Retinal pigment epithelial cell (primary cell): ENCODE data around the gene UNC13B.

ENCODE experiments used
- DNase-seq: peaks from one replicate; pipeline ENCODE4 v3.0.0-alpha.2; 2010; ENCODE audit warnings: low read depth
- H3K4me3 ChIP-seq: 2 replicates; pipeline ENCODE4 v1.5.1; 2011; ENCODE audit warnings: mild to moderate bottlenecking, low read length, control low read depth, moderate library complexity
- TF ChIP-seq, protein P1 (sequence below): conservative IDR thresholded peaks from 2 replicates; pipeline ENCODE4 v1.5.1; 2011; ENCODE audit warnings: low read depth, low read length, control low read depth, inconsistent platforms

The UNC13B gene

GRCh38 chr9:35380039-35380438 is 218.2 kb downstream of the UNC13B start:
- TF ChIP-seq, protein P1, sequence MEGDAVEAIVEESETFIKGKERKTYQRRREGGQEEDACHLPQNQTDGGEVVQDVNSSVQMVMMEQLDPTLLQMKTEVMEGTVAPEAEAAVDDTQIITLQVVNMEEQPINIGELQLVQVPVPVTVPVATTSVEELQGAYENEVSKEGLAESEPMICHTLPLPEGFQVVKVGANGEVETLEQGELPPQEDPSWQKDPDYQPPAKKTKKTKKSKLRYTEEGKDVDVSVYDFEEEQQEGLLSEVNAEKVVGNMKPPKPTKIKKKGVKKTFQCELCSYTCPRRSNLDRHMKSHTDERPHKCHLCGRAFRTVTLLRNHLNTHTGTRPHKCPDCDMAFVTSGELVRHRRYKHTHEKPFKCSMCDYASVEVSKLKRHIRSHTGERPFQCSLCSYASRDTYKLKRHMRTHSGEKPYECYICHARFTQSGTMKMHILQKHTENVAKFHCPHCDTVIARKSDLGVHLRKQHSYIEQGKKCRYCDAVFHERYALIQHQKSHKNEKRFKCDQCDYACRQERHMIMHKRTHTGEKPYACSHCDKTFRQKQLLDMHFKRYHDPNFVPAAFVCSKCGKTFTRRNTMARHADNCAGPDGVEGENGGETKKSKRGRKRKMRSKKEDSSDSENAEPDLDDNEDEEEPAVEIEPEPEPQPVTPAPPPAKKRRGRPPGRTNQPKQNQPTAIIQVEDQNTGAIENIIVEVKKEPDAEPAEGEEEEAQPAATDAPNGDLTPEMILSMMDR = no peak
- no peak for DNase-seq
- H3K4me3 ChIP-seq = no peak overlapping the region

GRCh38 chr9:35380619-35381018 is 218.8 kb downstream of the UNC13B start:
- TF ChIP-seq, protein P1 = no peak
- no peak for DNase-seq

DNA sequence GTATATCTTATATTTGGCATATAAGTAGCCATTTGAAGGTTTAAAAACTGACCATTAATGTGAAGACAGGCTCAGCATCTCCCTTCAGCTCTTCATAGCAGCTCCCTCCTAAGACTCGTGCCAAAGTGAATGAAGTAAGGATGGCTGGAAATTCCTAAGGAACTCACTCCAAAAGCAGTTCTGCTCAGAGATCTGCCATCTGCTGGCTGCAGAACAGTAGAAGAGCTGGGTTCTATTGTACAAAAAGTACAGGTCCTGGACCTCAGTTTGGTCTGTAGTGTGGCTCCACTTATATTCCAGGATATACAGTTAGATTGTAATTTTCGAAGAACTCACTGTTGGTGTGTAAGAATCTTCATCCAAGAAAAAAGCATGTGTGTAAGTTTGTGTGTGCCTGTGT is 223.2 kb downstream of the UNC13B start:
- no peak for DNase-seq
- TF ChIP-seq, protein P1 = peak; percentile 44
- H3K4me3 ChIP-seq = no peak overlapping the region

More at GRCh38 chr9:35380619-35381018, 218.8 kb downstream of the UNC13B start:
- no peak overlapping the region for H3K4me3 ChIP-seq

GRCh38 chr9:35395076-35395705 is 233.4 kb downstream of the UNC13B start:
- H3K4me3 ChIP-seq = no peak overlapping the region
- TF ChIP-seq, protein P1 = no peak
- no peak for DNase-seq

- DNase-seq = no peak
- TF ChIP-seq, protein P1 = no peak
- no peak overlapping the region for H3K4me3 ChIP-seq
Measured at GRCh38 chr9:35395706-35396101, 233.9 kb downstream of the UNC13B start.

- no peak for DNase-seq
- no peak overlapping the region for H3K4me3 ChIP-seq
- TF ChIP-seq, protein P1 = no peak
Measured at GRCh38 chr9:35396560-35397215, 234.9 kb downstream of the UNC13B start.

DNA sequence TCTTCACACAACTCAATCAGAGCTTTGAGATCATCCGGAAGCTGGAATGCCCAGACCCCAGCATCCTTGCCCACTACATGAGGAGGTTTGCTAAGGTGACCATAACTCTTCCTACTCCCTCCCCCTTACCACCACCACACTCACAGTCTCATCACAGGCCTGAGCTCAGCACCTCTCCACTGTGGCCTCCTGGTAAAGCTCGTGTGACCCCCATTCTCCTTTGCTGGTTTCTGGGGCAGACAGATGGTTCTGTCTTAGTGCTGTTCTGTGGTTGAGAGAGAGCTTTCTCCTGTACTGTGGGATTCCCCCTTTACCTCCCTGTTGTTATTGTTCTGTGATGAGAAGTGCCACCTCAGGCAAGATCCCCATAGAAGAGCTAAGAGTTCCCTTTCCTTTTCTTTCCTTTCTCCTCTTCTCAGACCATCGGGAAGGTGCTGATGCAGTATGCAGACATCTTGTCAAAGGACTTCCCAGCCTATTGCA is 235.4 kb downstream of the UNC13B start:
- no peak for DNase-seq
- TF ChIP-seq, protein P1 = no peak
- no peak overlapping the region for H3K4me3 ChIP-seq
